Central memory CD8-positive, alpha-beta T cell (primary cell): ENCODE measurements around the gene RENBP.

Experiments used
- ATAC-seq: fragments of 150-1000 bp; cut with Tn5 transposase; replicated peaks from 2 replicates; pipeline ENCODE4 v1.10.0; 2022; ENCODE audit warnings: mild to moderate bottlenecking, moderate FRiP score, moderate number of reproducible peaks; ENCODE audit not compliant: poor library complexity, severe bottlenecking; ENCODE audit errors: extremely low read depth
- DNase-seq, 2 donors: peaks; one replicate each; pipeline ENCODE4 v3.0.0; 2021; ENCODE audit warnings: low spot score in 2 of 2
- H3K27ac Mint-ChIP-seq: one replicate; pipeline ENCODE4 v1.8.0; 2022; ENCODE audit warnings: low read depth, mild to moderate bottlenecking, moderate library complexity, mixed read lengths
- H3K27me3 Mint-ChIP-seq: one replicate; pipeline ENCODE4 v1.8.0; 2022; ENCODE audit warnings: mixed read lengths
- H3K36me3 Mint-ChIP-seq: one replicate; pipeline ENCODE4 v1.8.0; 2022; ENCODE audit warnings: mild to moderate bottlenecking, moderate library complexity, mixed read lengths; ENCODE audit not compliant: insufficient read depth
- H3K4me1 Mint-ChIP-seq: one replicate; pipeline ENCODE4 v1.8.0; 2022; ENCODE audit warnings: mixed read lengths
- H3K4me3 Mint-ChIP-seq: one replicate; pipeline ENCODE4 v1.8.0; 2022; ENCODE audit warnings: mild to moderate bottlenecking, moderate library complexity, mixed read lengths
- H3K9me3 Mint-ChIP-seq: one replicate; pipeline ENCODE4 v1.8.0; 2022; ENCODE audit warnings: mixed read lengths

Gene RENBP

DNA sequence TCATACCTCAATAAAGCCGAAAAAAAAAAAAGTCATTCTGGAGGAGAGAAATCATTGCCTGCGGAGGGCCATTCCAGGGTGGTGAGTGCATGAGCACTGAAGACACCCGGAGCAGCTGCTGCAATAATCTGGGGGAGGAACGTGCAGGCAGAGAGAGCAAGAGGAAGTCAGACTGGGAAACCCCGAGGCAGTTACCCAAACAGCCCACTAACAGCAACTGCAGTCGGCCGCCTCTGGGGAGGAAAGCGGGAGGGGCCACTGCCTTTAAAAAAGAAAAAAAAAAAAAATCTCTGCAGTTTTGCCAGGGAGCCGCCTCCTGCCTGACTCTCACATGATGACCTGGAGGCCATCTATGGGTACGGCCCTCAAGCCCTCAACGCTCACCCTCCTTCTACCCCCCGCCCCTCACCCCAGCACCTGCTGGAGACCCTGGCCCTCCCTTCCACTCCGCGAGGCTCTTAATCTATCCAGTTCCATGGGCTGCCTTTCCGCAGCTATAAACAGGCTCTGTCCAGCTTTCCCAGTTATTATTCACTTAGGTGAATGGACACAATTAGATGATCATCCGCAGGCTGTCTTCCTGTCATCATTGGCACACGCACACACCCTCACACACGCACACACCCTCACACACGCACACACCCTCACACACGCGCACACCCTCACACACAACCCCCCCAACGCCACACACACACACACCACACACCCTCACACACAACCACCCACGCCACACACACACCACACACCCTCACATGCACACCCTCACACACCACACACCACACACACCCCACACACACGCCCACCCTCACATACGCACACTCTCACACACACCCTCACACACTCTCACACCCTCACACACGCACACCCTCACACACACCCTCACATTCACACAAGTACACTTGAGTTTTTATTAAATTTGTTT is 43.4 kb downstream of the RENBP start:
- no peaks in the 10 kb centered on the region for H3K27me3 Mint-ChIP-seq
- DNase-seq: peak; percentile 17 to 52
- peaks cover 40% of the 10 kb centered on the region for H3K4me1 Mint-ChIP-seq
- peaks cover 8% of the 10 kb centered on the region for H3K36me3 Mint-ChIP-seq
- H3K4me3 Mint-ChIP-seq: peak overlapping the region; percentile 29
- peak overlapping the region; percentile 87 for H3K27ac Mint-ChIP-seq
- ATAC-seq: peak; percentile 88
- no peaks in the 10 kb centered on the region for H3K9me3 Mint-ChIP-seq

DNA sequence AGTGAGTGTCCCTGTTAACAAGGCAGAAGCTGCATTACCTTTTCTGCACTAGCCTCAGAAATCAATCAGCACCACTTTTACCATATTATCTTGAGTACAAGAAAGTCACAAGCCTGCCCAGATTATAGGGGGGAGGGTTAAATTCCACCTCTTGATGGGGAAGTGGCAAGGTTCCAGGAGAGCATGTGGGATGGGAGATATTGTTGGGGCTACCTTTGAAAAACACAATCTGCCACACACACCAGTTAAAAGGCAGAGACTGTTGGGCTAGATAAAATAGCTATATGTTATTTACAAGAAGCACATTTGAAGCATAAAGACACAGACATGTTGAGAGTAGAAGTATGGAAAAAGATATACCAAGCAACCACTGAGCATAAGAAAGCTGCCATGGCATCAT is 46.5 kb downstream of the RENBP start:
- Mint-ChIP-seq H3K27ac (no peak overlapping the region), H3K36me3 (peaks cover 3% of the 10 kb centered on the region), H3K4me3 (no peak overlapping the region), H3K27me3 (no peaks in the 10 kb centered on the region), H3K9me3 (no peaks in the 10 kb centered on the region), H3K4me1 (peaks cover 18% of the 10 kb centered on the region)
- ATAC-seq: no peak
- DNase-seq: no peak

DNA sequence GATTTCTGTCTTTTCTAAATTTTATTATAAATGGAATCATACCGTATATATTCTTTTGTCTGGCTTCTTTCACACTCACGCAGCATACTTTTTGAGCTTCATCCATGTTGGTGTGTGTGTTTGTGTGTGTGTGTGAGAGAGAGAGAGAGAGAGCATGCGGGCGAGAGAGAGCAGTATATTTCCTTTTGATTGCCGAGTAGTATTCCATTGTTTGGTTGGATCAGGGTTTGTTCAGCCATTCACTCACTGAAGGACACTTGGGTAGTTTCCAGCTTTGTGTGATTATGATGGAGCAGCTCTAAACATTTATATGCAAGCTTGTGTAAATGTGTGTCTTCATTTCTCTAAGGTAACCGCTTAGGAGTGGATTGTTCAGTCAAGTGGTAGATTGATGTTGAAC is 55.3 kb downstream of the RENBP start:
- DNase-seq: no peak
- H3K4me1 Mint-ChIP-seq: no peaks in the 10 kb centered on the region
- no peak overlapping the region for H3K27ac Mint-ChIP-seq
- ATAC-seq: no peak
- peaks cover 5% of the 10 kb centered on the region for H3K27me3 Mint-ChIP-seq
- H3K9me3 Mint-ChIP-seq: no peaks in the 10 kb centered on the region
- no peak overlapping the region for H3K4me3 Mint-ChIP-seq
- peaks cover 1% of the 10 kb centered on the region for H3K36me3 Mint-ChIP-seq

DNA sequence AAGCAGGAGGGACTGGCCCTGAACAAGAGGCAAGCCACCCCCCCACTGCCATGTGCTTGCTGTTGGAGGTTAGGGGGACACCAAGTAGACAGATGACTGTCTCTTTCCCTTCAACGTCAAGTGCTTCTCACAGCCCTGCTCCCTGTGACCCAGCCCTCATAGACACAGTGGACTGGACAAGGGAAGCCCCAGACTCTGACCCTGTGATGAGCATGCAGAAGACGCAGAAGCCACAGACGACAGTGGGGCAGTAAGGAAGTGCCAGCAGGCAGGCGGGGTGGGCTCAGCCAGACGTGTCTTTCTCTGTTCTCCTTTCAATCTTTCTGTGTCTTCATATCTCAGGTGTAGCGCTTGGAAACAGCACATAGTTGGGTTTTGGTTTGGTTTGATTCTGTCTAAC is 56.1 kb downstream of the RENBP start:
- Mint-ChIP-seq H3K27ac (no peak overlapping the region), H3K9me3 (no peaks in the 10 kb centered on the region), H3K4me1 (no peaks in the 10 kb centered on the region), H3K36me3 (peaks cover 1% of the 10 kb centered on the region), H3K4me3 (no peak overlapping the region), H3K27me3 (peaks cover 8% of the 10 kb centered on the region)
- ATAC-seq (no peak), DNase-seq (no peak)

DNA sequence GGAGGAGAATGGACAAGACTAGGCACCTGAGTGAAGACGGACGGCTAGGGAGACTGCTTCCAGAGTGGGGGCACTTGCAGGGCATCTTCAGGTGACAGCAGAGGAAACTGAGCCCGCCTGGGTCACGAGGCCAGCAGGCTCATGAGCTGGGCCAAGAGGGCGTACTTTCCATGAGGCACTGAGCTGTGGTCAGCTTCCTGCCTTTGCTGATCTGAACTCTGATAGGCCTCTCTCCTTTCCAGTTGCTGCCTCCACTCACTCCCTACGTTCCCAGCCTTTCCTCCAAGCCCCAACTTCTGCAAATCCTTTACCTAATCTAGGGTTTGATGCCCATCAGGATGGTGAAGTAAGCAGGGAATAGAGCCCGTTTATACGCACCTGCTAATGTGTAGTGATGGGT is 57.1 kb downstream of the RENBP start:
- DNase-seq: no peak
- H3K27ac Mint-ChIP-seq: no peak overlapping the region
- no peaks in the 10 kb centered on the region for H3K9me3 Mint-ChIP-seq
- H3K27me3 Mint-ChIP-seq: peaks cover 12% of the 10 kb centered on the region
- ATAC-seq: no peak
- no peak overlapping the region for H3K4me3 Mint-ChIP-seq
- no peaks in the 10 kb centered on the region for H3K4me1 Mint-ChIP-seq
- H3K36me3 Mint-ChIP-seq: peaks cover 1% of the 10 kb centered on the region

DNA sequence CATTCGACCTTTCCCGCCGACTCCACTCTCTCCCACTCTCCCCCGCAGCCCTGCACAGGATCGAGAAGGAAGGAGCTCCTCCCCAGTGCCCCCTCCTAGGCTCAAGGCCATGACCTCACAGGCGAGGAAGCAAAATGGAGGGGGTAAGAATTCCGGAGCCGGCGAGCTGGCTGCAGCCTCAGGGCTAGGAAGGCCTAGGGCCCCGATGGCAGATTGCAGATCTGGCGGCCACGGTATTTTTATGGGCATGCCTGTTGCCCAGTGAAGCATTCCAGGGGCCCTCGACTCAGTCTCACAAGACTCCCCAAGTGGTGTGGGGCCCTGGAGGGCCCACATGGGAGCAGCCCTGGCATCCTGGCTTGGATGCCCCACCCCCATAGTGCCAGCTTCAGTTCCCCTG is 57.5 kb downstream of the RENBP start:
- DNase-seq: no peak
- Mint-ChIP-seq H3K27ac (no peak overlapping the region), H3K9me3 (no peaks in the 10 kb centered on the region), H3K27me3 (peaks cover 17% of the 10 kb centered on the region), H3K4me3 (peak overlapping the region; percentile 50), H3K36me3 (peaks cover 1% of the 10 kb centered on the region), H3K4me1 (no peaks in the 10 kb centered on the region)
- no peak for ATAC-seq

DNA sequence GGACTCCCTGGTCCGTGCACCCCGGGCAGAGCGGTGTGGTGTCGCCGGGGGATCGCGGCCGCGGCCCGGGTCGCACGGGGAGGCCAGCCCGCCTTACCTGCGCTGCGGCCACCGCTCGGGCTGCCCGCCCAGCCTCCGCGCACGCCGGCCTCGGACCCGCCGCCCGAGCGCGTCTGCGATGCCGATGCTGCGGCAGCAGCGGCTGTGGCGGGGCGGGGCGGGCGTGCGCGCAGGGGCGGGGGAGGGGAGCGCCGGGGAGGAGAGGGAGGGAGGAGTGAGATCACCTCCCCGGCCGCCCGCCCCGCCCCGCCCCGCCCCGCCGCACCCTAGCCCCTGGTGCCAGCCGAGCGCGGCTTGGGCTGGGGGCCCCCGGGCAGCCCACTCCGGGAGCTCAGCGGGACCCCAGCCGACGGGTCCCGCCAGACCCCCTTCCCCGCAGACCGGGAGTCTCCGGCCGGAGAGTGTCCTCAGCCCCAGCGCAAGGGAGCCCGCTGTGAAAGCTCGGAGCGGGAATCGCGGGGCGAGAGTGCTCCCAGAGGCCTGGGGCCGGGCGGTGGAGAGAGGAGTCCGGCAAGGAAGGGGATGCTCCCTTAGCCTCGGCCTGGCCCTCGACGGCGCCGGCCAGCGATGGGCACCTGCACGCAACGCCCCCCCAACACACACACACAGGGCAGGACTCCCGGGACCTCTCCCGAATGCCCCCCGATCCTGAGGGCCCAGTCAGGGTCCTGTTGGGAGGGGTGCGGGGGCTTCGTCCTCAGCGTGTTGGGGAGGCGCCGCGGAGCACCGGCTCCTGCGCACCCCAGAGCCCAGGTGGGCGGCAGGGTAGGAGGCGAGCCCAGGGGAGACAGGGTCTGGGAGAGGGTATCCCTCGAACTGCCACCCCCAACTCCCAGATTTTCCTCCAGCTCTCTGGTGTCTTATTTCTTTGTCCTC is 58.2 kb downstream of the RENBP start, which contains the start of gene L1CAM:
Gene L1CAM, minus strand, starts transcription at position 206 of the 936 bp plus-strand sequence. CDS start 10,337 bp downstream, outside the sequence.
- H3K4me1 Mint-ChIP-seq: no peaks in the 10 kb centered on the region
- DNase-seq (no peak), ATAC-seq (no peak)
- H3K9me3 Mint-ChIP-seq: no peaks in the 10 kb centered on the region
- peak within 1 kb of the TSS; percentile 50 for H3K4me3 Mint-ChIP-seq
- H3K27me3 Mint-ChIP-seq: peaks cover 17% of the 10 kb centered on the region
- H3K36me3 Mint-ChIP-seq: peaks cover 1% of the 10 kb centered on the region
- H3K27ac Mint-ChIP-seq: no peak within 1 kb of the TSS
